Mucosa of gallbladder (tissue), 1 donor: ENCODE results near the gene HPX. TPM values are rescaled to one million over a fixed set of nuclear protein-coding genes. Genes with fewer than 3 reads are reported as not detected.
"Not testable (repeated sequence)": the region's sequence is repeated elsewhere in the genome, so short reads cannot be mapped to it uniquely, and the experiment has no call there.

Experiments used
- DNase-seq: peaks from one replicate; pipeline ENCODE4 v3.0.0-alpha.2; 2020; ENCODE audit warnings: low spot score
- total RNA-seq: library from RNA; stranded (reverse); gene quantifications from one replicate; pipeline ENCODE4 v1.2.1, GENCODE V29; 2021
- donor health status: DM: no; HTN: no; CAD: no.

The HPX gene
- total RNA-seq, 1 donor from 2014 or later: 5.2 TPM

- no peak for DNase-seq
These were observed 22.8 kb downstream of the HPX start for GRCh38 chr11:6417907-6418556.

GRCh38 chr11:6415797-6416196 is 25.0 kb downstream of the HPX start:
- DNase-seq: no peak

- DNase-seq: no peak
These were observed 25.9 kb downstream of the HPX start for GRCh38 chr11:6414874-6415328.

GRCh38 chr11:6413791-6414201 is 27.0 kb downstream of the HPX start:
- DNase-seq: no peak

- no peak for DNase-seq
These were observed 29.2 kb downstream of the HPX start for GRCh38 chr11:6411594-6412031.

GRCh38 chr11:6410695-6411430 is 29.9 kb downstream of the HPX start:
- DNase-seq: no peak

GRCh38 chr11:6406370-6406769 is 34.4 kb downstream of the HPX start:
- no peak for DNase-seq

GRCh38 chr11:6405846-6406245 is 34.9 kb downstream of the HPX start:
- DNase-seq: no peak

- peak; percentile 42 for DNase-seq
These were observed 35.6 kb downstream of the HPX start for GRCh38 chr11:6405052-6405667.

- no peak for DNase-seq
These were observed 36.3 kb downstream of the HPX start for GRCh38 chr11:6404342-6405051.

GRCh38 chr11:6403539-6403938 is 37.2 kb downstream of the HPX start:
- DNase-seq: no peak

- DNase-seq: no peak
These were observed 38.2 kb downstream of the HPX start for GRCh38 chr11:6402561-6402981.

- no peak for DNase-seq
These were observed 38.7 kb downstream of the HPX start for GRCh38 chr11:6402061-6402470.

- no peak for DNase-seq
These were observed 39.3 kb downstream of the HPX start for GRCh38 chr11:6401464-6401863.

- DNase-seq: no peak
These were observed 40.1 kb downstream of the HPX start for GRCh38 chr11:6400431-6401345.

- DNase-seq: no peak
These were observed 43.2 kb downstream of the HPX start for GRCh38 chr11:6397636-6398035.

GRCh38 chr11:6397156-6397555 is 43.6 kb downstream of the HPX start:
- DNase-seq: no peak

GRCh38 chr11:6395470-6396060 is 45.2 kb downstream of the HPX start:
- no peak for DNase-seq

- no peak for DNase-seq
These were observed 46.7 kb downstream of the HPX start for GRCh38 chr11:6393989-6394670.

- not testable (repeated sequence) for DNase-seq
These were observed 48.5 kb downstream of the HPX start for GRCh38 chr11:6392251-6392650.
